ENCODE data around the gene FBXO31.
"Not testable (repeated sequence)": the region's sequence is repeated elsewhere in the genome, so short reads cannot be mapped to it uniquely, and the experiment has no call there.

FBXO31 gene

GRCh38 chr16:87382023-87382785 lies 1.4 kb downstream of the FBXO31 start:
- no peak for DNase-seq

DNA sequence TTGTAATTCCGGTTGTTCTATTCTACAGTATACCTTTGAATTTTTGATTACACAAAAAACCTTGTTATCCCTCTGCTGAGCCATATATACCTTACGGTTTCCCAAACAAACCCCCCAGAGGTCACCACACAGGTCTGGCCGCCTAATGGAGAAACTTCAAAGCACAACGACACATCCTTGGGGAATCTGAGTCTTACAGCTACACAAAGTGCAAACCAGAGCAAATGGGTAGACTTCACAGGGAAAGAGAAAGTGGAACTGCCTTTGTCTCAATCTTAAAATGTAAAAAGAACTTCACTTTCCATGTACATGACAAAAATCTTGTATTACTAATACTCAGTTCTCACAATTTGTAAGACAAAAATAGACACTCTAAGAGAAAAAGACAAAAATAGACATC lies 2.7 kb downstream of the FBXO31 start:
- no peak for DNase-seq

GRCh38 chr16:87380403-87380802 lies 3.2 kb downstream of the FBXO31 start:
- no peak for DNase-seq

GRCh38 chr16:87379312-87379752 lies 4.2 kb downstream of the FBXO31 start:
- DNase-seq = not testable (repeated sequence)

GRCh38 chr16:87376660-87377059 lies 6.9 kb downstream of the FBXO31 start:
- DNase-seq = no peak

DNA sequence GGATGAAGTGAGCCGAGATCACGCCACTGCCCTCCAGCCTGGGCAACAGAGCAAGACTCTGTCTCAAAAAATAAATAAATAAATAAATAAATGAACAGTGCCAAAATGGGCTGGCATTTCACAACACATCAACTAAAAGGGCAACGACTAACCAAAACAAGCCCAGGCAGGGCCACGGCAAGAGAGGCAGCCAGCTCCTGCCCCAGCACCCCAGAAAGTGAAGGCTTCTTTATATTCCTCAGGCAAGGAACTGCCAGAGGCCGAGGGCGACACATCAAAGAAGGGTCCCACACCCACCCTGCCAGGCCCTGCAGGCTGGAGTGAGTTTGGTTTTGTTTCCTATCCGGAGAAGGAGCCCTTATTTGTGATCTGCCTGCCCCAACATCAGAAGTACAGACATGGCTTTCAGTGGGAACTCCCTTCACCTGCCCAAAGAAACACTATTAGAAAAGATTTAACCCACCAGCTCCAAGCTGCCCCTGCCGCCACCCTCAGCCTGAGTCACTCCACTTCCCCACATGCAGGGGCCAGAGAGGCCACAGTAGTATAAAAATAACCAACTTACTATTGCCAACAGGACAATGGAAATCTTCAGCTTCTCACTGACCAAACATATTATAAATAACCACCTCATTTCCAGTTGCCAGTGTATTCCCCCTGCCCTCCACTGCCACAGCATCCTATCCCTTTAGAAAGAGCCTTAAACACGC lies 8.0 kb downstream of the FBXO31 start:
- no peak for DNase-seq

- no peak for DNase-seq
These were observed 9.3 kb downstream of the FBXO31 start for GRCh38 chr16:87374313-87374712.

DNA sequence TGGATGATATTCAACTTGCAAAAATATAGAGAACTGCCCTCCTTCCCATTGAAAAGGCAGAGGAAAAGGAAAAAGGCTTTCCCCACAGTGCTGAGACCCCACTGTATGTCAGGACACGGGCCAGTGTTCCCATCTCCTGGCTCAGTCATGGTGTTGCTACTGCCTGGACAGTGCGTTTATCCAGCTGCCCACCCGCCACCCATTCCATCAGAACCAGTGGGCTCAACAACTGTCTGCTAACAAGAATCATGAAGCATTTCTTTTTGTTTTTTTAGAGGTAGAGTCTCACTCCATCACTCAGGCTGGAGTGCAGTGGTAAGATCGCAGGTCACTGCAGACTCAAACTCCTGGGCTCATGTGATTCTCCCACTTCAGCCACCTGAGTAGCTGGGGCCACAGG lies 11.3 kb downstream of the FBXO31 start:
- no peak for DNase-seq

DNA sequence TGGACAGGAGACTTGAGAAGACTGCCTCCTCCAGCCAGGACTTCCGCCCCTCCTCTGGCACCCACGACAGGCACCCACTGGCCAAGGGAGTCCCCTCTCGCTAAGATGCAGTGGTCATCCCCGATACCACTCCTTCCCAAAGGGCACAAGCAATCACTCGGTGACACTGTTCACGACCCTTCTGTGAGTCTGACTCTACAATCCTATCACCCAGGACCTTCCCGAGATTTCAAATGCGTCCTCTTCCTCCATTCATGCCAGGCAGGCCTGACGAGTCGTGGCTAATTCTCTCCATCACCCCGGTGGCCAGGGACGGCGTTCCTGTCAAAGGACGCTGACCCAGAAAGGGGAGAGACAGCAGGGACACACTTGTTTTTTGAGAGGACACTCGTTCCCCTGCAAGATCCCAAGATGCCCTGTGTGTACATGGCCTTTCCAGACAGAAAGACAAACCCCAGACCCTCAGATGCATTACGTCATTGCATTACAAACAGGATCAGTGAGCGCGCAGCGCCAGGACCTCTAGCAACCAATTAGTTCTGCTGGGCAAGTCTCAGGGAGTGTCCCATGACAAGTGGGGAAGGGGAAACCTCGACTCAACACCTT lies 12.2 kb downstream of the FBXO31 start:
- no peak for DNase-seq

- no peak for DNase-seq
These were observed 13.5 kb downstream of the FBXO31 start for GRCh38 chr16:87369796-87370719.

GRCh38 chr16:87369117-87369765 lies 14.3 kb downstream of the FBXO31 start:
- no peak for DNase-seq

DNA sequence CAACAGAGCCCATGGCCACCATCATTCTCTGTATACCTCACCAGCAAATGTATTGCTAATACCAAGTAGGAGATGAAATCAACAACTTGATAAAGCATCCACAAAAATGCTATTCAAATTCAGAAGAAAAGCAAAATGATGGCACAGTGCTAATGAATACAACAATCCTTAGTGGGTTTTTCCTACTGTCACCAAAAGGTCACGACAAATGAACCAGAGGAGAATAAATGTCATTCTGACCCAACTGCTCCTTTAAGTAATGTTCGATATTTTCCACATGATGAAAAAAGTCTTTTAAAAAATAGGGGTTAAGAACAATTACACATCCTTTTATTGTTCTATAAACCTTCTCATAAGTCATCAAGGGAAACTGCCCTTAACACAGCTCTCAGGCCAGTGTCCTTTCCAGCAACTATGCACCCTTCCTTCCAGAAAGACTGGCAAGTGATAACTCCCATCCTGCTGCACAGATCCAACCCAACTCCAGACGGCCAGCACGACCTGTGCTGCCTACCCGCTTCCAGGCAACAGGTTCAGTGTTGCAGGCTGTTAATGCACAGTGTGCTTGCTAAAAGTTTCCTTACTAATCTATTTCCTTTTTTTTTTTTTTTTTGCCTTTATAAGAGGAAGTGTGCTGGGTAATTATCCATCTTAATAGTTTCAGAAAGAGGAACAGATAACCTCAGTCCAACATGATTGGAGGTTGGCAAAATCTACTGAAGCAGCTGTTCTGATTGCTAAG lies 15.4 kb downstream of the FBXO31 start:
- no peak for DNase-seq

DNA sequence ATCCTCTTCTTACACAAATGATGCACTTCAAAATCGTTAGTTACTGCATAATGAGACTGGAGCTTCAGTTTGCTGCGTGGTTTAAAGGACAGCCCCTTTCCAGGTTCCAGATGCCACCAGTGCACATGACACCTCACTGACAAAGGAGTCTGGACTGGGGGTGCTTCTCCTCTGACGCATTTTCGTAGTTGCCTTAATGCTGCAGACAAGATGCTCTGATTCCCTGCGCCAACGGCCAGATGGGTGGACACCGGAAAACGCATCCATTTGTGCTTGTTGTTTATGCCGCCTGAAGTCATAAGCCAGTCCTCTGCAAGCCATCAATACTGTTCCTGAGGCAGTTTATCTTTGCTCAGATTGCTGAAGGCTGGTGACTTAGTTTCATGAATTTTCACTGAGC lies 16.0 kb downstream of the FBXO31 start:
- no peak for DNase-seq

DNA sequence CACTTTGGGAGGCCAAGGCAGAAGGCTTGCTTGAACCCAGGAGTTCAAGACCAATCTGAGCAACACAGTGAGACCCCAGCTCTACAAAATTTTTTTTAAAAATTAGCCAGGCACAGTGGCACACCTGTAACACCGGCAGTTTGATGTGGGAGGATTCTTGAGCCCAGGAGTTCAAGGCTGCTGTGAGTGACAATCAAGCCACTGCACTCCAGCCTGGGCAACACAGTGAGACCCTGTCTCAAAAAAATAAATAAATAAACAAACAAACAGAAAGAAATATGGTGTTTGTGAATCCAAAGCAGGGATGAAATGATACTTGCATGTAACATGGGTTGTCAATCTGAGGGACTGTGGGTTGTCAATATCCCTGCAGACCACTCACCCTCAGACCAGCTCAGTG lies 16.6 kb downstream of the FBXO31 start:
- DNase-seq = no peak

- DNase-seq = no peak
These were observed 17.3 kb downstream of the FBXO31 start for GRCh38 chr16:87366288-87366687.

GRCh38 chr16:87365021-87365713 lies 18.4 kb downstream of the FBXO31 start:
- no peak for DNase-seq

DNA sequence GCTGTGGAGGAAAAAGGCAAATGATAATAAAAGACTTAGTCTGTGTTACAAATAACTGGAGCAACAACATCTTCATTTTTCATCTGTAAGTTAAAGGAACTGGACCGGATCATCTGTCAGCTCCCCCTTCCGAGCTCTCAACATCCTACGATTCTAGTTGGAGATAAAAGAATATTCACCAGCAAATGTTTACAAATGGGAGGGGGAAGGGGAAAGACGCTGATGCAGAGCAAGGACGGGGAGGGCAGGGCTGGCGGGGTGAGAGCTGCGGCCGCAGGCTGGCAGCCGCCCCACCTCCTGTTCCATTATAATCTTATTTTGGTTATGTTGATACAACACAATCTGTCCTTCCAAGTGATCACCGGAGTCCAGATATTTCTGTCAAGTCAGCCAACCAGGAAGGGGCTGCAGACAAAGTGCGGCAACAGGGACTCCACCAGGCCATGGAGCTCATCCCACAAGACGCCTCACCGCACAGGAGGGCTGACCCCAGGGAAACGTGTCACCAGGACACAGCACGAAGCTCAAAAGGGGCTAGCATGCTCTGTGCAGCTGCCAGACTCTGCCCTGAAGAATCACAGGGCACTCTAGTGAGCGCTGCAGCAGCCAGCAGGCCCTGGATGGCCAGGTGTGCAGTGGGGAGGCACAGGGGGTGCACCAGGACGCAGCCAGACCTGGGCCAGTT lies 19.7 kb downstream of the FBXO31 start:
- DNase-seq = no peak

DNA sequence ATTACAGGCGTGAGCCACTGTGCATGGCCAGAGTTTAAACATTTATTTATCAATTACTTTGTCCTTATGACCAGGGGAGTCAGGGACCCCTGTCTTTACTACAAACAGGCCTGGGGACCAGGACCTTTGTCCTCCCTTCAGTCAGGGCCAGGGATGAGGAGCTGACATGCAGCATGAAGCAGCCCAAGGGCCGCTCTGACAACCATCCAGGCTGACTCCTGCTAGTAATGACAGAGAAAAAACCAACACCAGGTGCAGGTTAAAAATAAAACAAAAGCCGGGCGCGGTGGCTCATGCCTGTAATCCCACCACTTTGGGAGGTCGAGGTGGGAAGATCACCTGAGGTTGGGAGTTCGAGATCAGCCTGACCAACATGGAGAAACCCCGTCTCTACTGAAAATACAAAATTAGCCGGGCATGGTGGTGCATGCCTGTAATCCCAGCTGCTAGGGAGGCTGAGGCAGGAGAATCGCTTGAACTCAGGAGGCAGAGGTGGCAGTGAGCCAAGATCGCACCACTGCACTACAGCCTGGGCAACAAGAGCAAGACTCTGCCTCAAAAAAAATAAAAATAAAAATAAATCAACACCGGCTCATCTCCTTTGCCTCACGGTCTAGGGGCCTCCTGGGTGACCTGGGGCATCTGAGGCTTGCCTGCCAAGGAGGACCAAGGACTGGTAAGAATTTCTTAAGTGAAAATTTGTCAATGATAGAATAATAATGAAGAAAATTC lies 20.6 kb downstream of the FBXO31 start:
- DNase-seq = not testable (repeated sequence)

DNA sequence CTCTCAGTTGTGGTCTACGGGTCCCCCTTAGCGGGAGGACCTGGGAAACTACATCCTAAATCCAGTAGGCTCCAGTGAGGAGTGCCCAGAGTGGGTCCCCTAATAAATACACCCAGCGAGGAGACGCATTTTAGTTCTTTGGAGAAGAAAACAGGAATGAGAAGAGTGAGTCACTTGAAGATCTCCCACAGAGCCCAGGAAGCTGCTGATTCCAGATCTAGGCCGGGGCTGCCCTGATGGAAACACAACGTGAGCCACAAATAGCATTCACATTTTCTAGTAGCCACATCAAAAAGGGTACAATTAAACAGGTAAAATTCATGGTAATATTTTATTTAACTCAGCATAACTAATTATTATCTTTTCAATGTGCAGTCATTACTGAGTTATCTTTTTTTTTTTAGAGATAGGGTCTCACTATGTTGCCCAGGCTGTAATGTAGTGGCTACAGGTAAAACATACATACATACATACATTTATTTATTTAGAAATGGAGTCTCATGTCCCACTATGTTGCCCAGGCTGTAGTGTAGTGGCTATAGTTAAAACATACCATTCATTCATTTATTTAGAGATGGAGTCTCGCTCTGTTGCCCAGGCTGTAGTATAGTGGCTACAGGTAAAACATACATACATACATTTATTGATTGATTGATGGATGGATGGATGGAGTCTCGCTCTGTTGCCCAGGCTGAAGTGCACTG lies 21.5 kb downstream of the FBXO31 start:
- no peak for DNase-seq

Measured in NCI-H2107 (cell line).